Upper lobe of left lung (tissue), 6 donors: ENCODE results near the gene CDK5RAP2. TPM values are rescaled to one million over a fixed set of nuclear protein-coding genes. Genes with fewer than 3 reads are reported as not detected.

Source experiments
- ATAC-seq, 2 donors: fragments of 200-7000 bp; cut with Tn5 transposase; one replicate each; pipeline ENCODE4 v1.9.1; 2022; ENCODE audit warnings: mild to moderate bottlenecking in 2 of 2, moderate library complexity in 2 of 2; ENCODE audit not compliant: low FRiP score in 2 of 2
- DNase-seq, 2 donors: peaks; one replicate each; pipeline ENCODE4 v3.0.0-alpha.2; 2019 to 2020
- H3K27ac ChIP-seq, 4 donors: fragments of 200-600 bp; sonication (generic); one replicate each; pipeline ENCODE4 v1.5.1; 2016 to 2019
- H3K27me3 ChIP-seq, 4 donors: fragments of 200-600 bp; sonication (generic); one replicate each; pipeline ENCODE4 v1.5.1; 2017 to 2019
- H3K36me3 ChIP-seq, 4 donors: fragments of 200-600 bp; sonication (generic); one replicate each; pipeline ENCODE4 v1.5.1; 2016 to 2019
- H3K4me1 ChIP-seq, 4 donors: fragments of 200-600 bp; sonication (generic); one replicate each; pipeline ENCODE4 v1.5.1; 2018 to 2019
- H3K4me3 ChIP-seq, 4 donors: fragments of 200-600 bp; sonication (generic); one replicate each; pipeline ENCODE4 v1.5.1; 2017 to 2019; ENCODE audit warnings: mild to moderate bottlenecking in 2 of 4, moderate library complexity in 1 of 4
- H3K9me3 ChIP-seq, 4 donors: fragments of 200-600 bp; sonication (generic); one replicate each; pipeline ENCODE4 v1.5.1; 2018 to 2019
- EP300 ChIP-seq, 4 donors: sonication (generic); formaldehyde crosslinking; IDR thresholded peaks; one replicate each; pipeline ENCODE4 v1.5.1; 2017; ENCODE audit warnings: antibody characterized with exemption in 4 of 4, control low read depth in 2 of 4
- POLR2A ChIP-seq, 4 donors: fragments of 450-650 bp; IDR thresholded peaks; one replicate each; pipeline ENCODE4 v1.5.1; 2016 to 2017; ENCODE audit warnings: antibody characterized with exemption in 4 of 4, mild to moderate bottlenecking in 2 of 4
- POLR2AphosphoS5 ChIP-seq, 2 donors: sonication (generic); formaldehyde crosslinking; IDR thresholded peaks; one replicate each; pipeline ENCODE4 v1.5.1; 2017; ENCODE audit warnings: antibody characterized with exemption in 2 of 2
- WGBS, 2 donors: methylation state at CpG; one replicate each; pipeline ENCODE4 v1.1.5; 2017 to 2018; 5-methylcytosine and 5-hydroxymethylcytosine counted together
- total RNA-seq, 6 donors: library from RNA; depleted of rRNA in 4 of 6; stranded (reverse); fragments of >200 nt in 4 of 6; gene quantifications; one replicate each; pipeline versions ENCODE4 v1.1.0 to v1.2.1, GENCODE V29; 2016 to 2021
- TF ChIP-seq, protein P1 (sequence below), 6 experiments: fragments of 450-650 bp in 4 of 6; fragments of 200-600 bp in 2 of 6; sonication (generic) in 2 of 6; IDR thresholded peaks; one replicate each; pipeline ENCODE4 v1.5.1; 2016 to 2019; ENCODE audit warnings: antibody characterized with exemption in 6 of 6
- donor health status: DM: no; HTN: no; CAD: no; lungs with moderate emphysema.
- donor health status: DM: no; HTN: yes; CAD: no; lungs with severe emphysema.

CDK5RAP2 gene
- total RNA-seq, 6 donors from 2014 or later = 41.7 to 137 (median 51.6) TPM

DNA sequence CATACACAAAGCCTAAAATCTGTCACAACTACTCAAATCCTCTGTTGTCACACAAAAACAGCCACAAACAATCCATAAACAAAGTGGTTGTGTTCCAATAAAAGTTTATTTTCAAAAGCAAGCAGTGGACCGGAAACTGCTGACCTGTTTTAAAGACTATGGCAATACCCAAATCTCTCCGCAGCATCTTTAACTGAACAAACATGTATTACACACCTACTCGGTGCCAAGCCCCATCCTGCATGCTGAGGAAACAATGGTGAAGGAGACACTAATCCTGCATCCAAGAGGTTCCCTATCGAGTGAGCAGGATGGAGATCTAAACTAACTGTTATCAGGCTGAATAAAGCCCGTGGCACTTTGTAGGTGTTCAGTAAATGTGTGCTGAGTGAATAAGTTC, 11.2 kb downstream of the CDK5RAP2 start:
- no peak for ATAC-seq
- Histone ChIP-seq H3K36me3 (peaks cover 27 to 67% (median 44%) of the 10 kb centered on the region in 4 donors), H3K27ac (no peak overlapping the region), H3K4me3 (no peak overlapping the region), H3K9me3 (no peaks in the 10 kb centered on the region), H3K27me3 (no peaks in the 10 kb centered on the region), H3K4me1 (peaks cover 0 to 11% (median 0%) of the 10 kb centered on the region in 4 donors)
- no peak for TF ChIP-seq POLR2A (IDR thresholded peaks at IDR 0.05)
- TF ChIP-seq EP300 (IDR thresholded peaks at IDR 0.05) = no peak
- no peak for TF ChIP-seq POLR2AphosphoS5 (IDR thresholded peaks at IDR 0.05)
- TF ChIP-seq, protein P1, sequence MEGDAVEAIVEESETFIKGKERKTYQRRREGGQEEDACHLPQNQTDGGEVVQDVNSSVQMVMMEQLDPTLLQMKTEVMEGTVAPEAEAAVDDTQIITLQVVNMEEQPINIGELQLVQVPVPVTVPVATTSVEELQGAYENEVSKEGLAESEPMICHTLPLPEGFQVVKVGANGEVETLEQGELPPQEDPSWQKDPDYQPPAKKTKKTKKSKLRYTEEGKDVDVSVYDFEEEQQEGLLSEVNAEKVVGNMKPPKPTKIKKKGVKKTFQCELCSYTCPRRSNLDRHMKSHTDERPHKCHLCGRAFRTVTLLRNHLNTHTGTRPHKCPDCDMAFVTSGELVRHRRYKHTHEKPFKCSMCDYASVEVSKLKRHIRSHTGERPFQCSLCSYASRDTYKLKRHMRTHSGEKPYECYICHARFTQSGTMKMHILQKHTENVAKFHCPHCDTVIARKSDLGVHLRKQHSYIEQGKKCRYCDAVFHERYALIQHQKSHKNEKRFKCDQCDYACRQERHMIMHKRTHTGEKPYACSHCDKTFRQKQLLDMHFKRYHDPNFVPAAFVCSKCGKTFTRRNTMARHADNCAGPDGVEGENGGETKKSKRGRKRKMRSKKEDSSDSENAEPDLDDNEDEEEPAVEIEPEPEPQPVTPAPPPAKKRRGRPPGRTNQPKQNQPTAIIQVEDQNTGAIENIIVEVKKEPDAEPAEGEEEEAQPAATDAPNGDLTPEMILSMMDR (IDR thresholded peaks at IDR 0.05) = no peak
- no peak for DNase-seq
- 92 to 93% methylated on average over 5 of the region's 5 CpGs for WGBS, 2 donors

DNA sequence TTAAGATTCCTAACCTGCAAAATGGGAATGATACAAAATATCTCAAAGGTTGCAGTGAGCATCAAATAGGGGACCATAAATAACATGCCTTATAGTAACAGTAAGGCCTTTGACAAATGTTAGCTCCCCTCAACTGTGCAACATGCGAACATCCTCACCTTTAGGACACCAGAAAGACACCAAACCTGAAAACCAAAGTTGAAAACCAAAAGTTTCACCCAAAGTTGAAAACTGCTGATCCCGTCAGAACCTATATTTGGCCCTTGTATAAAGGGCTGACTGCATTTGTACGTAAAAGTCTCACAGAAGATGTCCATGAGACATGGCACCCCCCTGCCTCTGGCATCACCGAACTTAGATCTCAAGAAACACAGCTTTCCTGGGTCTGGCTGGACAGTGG, 12.1 kb downstream of the CDK5RAP2 start:
- WGBS, 2 donors = 93 to 100% methylated on average over 4 of the region's 4 CpGs
- ATAC-seq (no peak), DNase-seq (no peak)
- Histone ChIP-seq H3K4me3 (no peak overlapping the region), H3K9me3 (no peaks in the 10 kb centered on the region), H3K36me3 (peaks cover 27 to 67% (median 44%) of the 10 kb centered on the region in 4 donors), H3K27me3 (no peaks in the 10 kb centered on the region), H3K27ac (no peak overlapping the region), H3K4me1 (peaks cover 0 to 11% (median 3%) of the 10 kb centered on the region in 4 donors)
- no peak for TF ChIP-seq POLR2AphosphoS5 (IDR thresholded peaks at IDR 0.05)
- no peak for TF ChIP-seq EP300 (IDR thresholded peaks at IDR 0.05)
- TF ChIP-seq, protein P1 (IDR thresholded peaks at IDR 0.05) = no peak
- TF ChIP-seq POLR2A (IDR thresholded peaks at IDR 0.05) = no peak

DNA sequence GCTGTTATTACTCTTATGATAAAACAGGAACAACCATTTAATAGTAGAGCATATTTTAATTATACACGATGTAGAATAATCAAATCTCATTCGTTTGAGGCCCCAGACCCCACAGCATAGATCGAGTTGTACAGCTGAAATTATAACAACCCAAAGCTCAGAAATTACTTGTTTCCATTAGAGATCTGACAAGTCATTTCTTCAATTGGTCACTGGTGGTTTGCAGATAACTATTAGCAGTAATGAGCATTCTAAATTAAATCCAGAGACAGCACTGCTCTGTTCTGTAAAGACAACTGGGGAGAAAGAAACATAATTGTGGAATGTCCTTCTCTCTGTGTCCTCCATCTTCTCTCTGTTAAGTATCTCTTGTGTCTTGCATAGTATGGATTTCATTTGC, 12.9 kb downstream of the CDK5RAP2 start:
- peaks cover 29 to 71% (median 44%) of the 10 kb centered on the region in 4 donors for H3K36me3 ChIP-seq
- WGBS, 2 donors = 92 to 96% methylated on average over 3 of the region's 3 CpGs

DNA sequence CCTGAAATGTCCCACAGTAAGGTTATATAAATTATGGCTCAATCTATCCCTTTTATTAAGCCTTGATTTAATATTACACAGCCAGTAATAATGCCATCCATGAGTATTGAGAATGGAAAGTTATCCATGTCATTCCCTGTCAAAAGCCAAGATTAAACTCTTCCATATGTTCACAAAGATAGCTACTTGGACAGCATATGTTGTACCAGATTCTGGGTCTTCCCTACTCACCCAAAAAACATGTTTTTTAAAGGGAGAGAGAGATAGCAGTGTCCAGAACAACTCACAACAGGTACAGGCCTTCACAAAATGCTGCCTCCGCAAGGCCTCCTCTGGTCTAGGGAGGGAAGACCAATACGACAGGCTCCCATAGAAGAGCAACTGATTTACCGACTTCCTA, 15.4 kb downstream of the CDK5RAP2 start:
- Histone ChIP-seq H3K4me3 (no peak overlapping the region), H3K4me1 (peaks cover 0 to 6% (median 0%) of the 10 kb centered on the region in 4 donors), H3K9me3 (no peaks in the 10 kb centered on the region), H3K27ac (no peak overlapping the region), H3K27me3 (no peaks in the 10 kb centered on the region), H3K36me3 (peaks cover 13 to 61% (median 31%) of the 10 kb centered on the region in 4 donors)
- DNase-seq (no peak), ATAC-seq (no peak)
- WGBS, 2 donors = 97 to 98% methylated on average over 3 of the region's 3 CpGs
- no peak for TF ChIP-seq EP300 (IDR thresholded peaks at IDR 0.05)
- TF ChIP-seq POLR2AphosphoS5 (IDR thresholded peaks at IDR 0.05) = no peak

More for the DNA sequence above, 12.9 kb downstream of the CDK5RAP2 start:
- H3K4me1 ChIP-seq = peaks cover 0 to 11% (median 3%) of the 10 kb centered on the region in 4 donors
- H3K4me3 ChIP-seq = no peak overlapping the region
- no peaks in the 10 kb centered on the region for H3K27me3 ChIP-seq
- ATAC-seq (no peak), DNase-seq (no peak)
- H3K27ac ChIP-seq = no peak overlapping the region
- no peaks in the 10 kb centered on the region for H3K9me3 ChIP-seq
- no peak for TF ChIP-seq POLR2A (IDR thresholded peaks at IDR 0.05)
- TF ChIP-seq, protein P1 (IDR thresholded peaks at IDR 0.05) = no peak
- no peak for TF ChIP-seq EP300 (IDR thresholded peaks at IDR 0.05)
- TF ChIP-seq POLR2AphosphoS5 (IDR thresholded peaks at IDR 0.05) = no peak

DNA sequence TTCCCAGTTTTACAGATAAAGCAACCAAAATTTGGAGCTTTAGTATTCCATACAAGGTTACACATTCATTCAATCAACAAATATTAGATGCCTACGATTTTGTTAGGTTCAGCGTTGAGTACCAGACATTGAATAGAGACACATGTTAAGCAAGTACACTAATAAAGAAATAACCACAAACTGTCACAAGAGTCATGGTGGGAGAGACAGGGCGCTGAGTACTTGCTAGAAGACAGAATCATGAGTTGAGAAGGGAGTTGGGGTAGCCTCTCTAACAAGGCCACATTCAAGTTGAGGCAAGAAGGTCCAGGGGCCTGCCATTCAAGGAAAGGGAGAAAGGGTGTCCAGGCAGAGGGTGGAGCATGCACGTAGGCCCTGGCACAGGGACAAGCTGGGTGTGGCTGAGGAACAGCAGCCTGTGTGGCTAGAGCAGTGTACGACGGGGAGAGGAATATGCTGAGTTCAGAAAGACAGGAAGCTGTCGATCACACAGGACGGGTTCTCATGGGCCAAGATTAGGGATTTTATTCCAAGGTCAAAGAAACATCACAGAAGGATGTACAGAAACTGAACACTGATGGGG, 17.0 kb downstream of the CDK5RAP2 start:
- DNase-seq (no peak), ATAC-seq (peak in 1 of 2 donors; percentile 47)
- H3K4me3 ChIP-seq = no peak overlapping the region
- 59 to 69% methylated on average over 8 of the region's 8 CpGs for WGBS, 2 donors
- H3K9me3 ChIP-seq = no peaks in the 10 kb centered on the region
- peaks cover 6 to 52% (median 17%) of the 10 kb centered on the region in 4 donors for H3K36me3 ChIP-seq
- no peak overlapping the region for H3K27ac ChIP-seq
- no peak for TF ChIP-seq POLR2A (IDR thresholded peaks at IDR 0.05)
- TF ChIP-seq POLR2AphosphoS5 (IDR thresholded peaks at IDR 0.05) = no peak
- no peak for TF ChIP-seq EP300 (IDR thresholded peaks at IDR 0.05)
- TF ChIP-seq, protein P1 (IDR thresholded peaks at IDR 0.05) = no peak
- H3K4me1 ChIP-seq = peaks cover 0 to 6% (median 0%) of the 10 kb centered on the region in 4 donors
- no peaks in the 10 kb centered on the region for H3K27me3 ChIP-seq
